VCaP (cell line): Measurements from ENCODE around the gene SLAMF8.

ENCODE experiments used
- H3K27ac ChIP-seq: fragments of 450-650 bp; 2 replicates; pipeline ENCODE4 v1.5.1; 2017
- CTCF ChIP-seq: fragments of 450-650 bp; conservative IDR thresholded peaks from 2 replicates; pipeline ENCODE4 v1.5.1; 2017; ENCODE audit warnings: mild to moderate bottlenecking, moderate library complexity

SLAMF8 gene

GRCh38 chr1:159829273-159829634 lies 2.6 kb downstream of the SLAMF8 start:
- H3K27ac ChIP-seq, result no peak overlapping the region
- TF ChIP-seq CTCF, result peak; percentile 43

GRCh38 chr1:159829822-159830465 lies 3.3 kb downstream of the SLAMF8 start:
- no peak overlapping the region for H3K27ac ChIP-seq
- TF ChIP-seq CTCF, result no peak

GRCh38 chr1:159830722-159831121 lies 4.0 kb downstream of the SLAMF8 start:
- TF ChIP-seq CTCF, result no peak
- no peak overlapping the region for H3K27ac ChIP-seq

GRCh38 chr1:159831412-159832141 lies 4.9 kb downstream of the SLAMF8 start:
- no peak overlapping the region for H3K27ac ChIP-seq

GRCh38 chr1:159832309-159832708 lies 5.6 kb downstream of the SLAMF8 start:
- no peak for TF ChIP-seq CTCF
- H3K27ac ChIP-seq, result no peak overlapping the region

More at GRCh38 chr1:159831412-159832141, 4.9 kb downstream of the SLAMF8 start:
- no peak for TF ChIP-seq CTCF

GRCh38 chr1:159835356-159835755 lies 8.7 kb downstream of the SLAMF8 start:
- H3K27ac ChIP-seq, result no peak overlapping the region
- TF ChIP-seq CTCF, result no peak

- TF ChIP-seq CTCF, result peak; percentile 20; the same call in 1 of the 2 replicates
- H3K27ac ChIP-seq, result no peak overlapping the region
Measured at GRCh38 chr1:159835862-159836525, 9.3 kb downstream of the SLAMF8 start.
